ENCODE results near the gene ZNF423. TPM values are rescaled to one million over a fixed set of nuclear protein-coding genes. Genes with fewer than 3 reads are reported as not detected.

Gene ZNF423
- polyA plus RNA-seq, 1 donor, result 27.8 TPM

DNA sequence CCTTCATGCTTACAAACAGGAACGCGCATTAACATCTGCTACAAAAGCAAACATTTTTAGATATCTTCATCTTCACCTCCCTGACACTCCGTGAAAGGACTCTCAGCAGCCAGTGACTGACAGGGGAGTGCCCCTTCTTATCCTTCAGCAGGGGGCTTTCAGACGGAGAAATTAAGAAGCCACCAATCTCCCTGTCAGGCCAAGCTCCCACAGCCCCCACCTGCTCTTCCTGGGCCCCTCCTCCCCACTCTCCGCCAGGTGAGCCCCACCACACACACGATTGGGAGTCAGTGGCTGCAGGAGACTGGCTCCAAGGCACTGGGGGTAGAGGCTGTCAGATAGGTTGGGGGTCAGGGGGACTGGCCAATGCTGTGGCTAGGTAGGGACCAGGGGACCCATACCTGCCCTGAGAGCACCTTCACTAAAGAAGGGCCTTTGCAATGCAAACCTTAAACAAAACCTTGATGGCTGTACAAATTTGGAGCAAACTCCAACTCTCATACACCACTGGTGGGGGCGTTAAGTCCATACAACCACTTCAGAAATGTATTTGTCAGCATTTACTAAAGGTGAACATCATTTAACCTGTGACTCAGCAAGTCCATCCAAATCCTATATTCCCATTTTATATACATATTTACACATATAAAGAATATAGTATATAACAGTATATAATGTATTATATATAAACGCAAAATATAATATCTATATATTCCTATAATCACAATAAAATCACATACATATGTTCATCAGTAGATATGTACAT, 232.2 kb downstream of the ZNF423 start:
- no peak for DNase-seq

DNA sequence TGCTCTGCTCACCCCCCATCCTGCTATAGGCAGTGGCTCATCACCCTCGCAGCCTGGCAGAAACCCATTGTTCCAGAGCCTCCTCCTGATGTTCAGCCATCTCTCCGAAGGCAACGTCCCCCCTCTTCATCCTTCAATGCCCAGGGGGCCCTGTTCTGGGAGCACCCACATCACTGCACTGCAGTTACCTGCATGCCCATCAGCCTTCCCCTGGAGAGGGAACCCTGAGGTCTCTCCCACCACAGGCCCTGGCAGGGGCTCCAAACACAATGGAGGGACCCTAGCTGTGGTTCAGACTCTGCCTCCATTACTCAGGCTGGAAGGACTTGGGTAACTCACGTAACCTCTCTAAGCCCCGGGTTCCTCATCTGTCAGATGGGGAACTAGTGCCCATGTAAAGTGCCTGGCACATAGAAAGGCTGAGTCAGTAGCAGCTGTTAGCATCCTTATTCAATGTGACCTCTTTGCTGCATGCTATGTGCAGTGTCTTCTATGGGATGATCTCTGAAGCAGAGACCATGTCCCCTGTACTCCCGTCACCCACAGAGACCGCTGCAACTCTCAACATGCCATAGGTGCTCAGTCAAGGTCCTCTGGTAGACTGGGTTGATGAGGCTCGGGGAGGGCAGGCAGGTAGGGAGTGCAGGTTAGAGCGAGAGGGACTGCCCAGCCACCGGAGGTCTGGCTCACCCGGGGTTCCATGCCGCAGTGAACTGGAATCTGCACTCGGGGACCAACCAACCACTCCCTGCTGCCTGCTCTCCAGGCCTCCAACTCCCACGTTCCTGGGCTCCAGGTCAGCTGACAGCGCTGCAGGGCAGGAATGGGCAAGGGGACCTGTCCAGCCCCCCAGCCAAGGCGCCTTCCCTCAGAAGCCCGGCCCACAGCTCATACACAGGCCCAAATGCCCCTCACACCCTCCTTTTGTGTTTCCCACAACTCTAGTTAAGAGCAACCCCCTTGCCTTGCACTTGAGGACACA, 233.2 kb downstream of the ZNF423 start:
- DNase-seq, result no peak

- no peak for DNase-seq
Observed at GRCh38 chr16:49622084-49622390, 233.9 kb downstream of the ZNF423 start.

DNA sequence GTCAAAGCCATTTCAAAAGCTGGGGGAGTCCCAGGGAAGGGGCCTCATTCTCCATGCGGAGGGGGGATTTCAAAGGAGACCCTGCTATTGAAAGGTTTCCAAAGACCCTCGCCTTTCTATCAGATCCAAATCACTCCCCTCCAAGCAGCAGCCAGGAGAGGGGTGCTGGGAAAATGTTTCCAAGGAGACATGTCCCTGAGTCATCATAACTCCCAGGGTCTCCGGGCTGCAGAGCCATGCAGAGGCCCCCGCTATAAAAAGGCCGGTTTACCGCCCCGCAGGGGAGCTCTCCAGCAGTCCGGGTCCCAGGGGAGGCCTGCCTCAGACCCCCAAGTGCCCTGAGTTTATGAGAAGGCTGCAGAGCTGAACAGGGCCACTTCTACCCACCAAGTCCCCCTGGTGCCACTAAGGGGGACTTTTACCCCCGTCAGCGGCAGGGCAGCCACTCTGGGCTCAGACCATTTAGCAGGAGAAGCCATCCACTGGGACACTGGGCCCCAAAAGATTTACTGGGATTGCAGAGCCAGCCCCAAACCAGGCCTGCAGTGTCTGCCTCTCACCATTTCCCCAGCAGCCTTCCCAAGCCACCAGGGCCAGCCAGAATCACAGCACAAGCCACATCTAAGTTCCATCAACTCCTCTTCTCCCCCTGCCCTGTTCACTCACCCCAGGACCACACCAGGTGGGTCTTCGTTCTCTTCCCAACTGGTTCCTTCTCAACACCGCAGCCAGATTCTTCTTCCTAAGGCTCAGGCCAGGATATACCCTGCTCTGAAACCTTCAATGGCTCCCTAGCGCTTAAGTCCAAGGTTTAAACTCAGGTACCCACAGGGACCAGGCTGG, 234.4 kb downstream of the ZNF423 start:
- no peak for DNase-seq

DNA sequence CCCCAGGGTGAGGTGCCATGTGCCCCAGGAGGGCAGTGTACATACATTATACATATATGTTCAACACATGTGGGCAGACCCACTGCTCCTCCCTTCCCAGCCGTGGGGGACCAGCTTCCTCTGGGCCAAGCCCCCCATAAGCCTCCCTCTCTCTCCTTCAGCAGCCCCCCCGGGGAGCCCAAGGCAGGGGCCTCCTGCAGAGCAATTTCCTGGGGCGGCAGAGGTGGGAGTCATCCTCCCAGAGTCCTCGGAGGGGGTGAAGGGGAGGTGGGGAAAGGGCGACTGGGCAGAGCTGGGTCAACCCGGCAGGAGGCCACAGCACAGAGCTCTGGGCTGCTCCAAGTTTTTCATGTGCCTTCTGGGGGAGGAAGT, 235.1 kb downstream of the ZNF423 start:
- no peak for DNase-seq

DNA sequence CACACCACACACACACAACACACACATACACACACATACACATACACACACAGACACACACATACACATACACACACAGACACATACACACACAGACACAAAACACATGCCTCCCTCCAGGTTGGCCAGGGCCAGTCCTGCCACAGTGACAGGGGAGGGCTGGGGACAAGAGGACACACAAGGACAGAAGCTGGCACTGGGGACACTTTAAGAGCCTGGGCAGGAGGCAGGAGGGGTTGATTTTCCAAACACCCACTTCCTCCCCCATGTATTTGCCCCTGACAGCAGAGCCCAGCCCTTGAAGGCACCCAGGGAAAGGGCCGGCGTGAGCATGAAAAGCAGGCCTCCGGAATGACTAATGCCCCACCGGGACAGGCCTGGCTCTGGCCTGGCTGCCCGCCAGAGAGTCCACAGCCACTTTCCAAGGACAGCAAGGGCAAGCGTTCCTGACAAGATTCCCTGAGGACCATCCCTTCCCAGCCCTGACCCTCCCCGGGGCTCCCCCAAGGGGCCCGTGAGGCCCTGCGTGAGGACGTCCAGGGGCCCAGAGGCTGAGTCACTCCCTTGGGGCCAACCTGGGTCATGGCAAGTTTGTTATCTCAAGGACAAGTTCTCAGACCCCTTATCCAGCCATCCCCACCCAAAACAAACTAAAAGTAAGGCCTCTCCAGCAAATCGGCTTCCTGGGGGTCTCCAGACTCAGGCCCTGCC, 235.6 kb downstream of the ZNF423 start:
- no peak for DNase-seq

DNA sequence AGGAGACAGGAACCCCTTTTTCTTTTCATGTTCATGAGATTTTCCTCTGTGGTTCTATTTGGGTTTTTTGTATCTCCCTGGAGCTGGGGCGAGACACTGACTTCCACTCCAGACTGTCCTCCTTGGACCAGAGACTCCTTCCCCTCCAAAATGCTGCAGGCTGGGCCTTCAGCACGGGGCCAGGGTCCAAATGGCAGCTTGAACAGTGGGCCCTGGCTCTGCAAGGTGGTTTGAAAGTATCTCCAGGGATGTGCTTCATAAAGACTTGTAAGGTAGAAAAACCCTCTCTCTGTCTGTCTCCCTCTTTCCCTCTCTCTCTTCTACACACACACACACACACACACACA, 236.1 kb downstream of the ZNF423 start:
- DNase-seq, result no peak

- no peak for DNase-seq
Observed at GRCh38 chr16:49618955-49619354, 237.0 kb downstream of the ZNF423 start.

DNA sequence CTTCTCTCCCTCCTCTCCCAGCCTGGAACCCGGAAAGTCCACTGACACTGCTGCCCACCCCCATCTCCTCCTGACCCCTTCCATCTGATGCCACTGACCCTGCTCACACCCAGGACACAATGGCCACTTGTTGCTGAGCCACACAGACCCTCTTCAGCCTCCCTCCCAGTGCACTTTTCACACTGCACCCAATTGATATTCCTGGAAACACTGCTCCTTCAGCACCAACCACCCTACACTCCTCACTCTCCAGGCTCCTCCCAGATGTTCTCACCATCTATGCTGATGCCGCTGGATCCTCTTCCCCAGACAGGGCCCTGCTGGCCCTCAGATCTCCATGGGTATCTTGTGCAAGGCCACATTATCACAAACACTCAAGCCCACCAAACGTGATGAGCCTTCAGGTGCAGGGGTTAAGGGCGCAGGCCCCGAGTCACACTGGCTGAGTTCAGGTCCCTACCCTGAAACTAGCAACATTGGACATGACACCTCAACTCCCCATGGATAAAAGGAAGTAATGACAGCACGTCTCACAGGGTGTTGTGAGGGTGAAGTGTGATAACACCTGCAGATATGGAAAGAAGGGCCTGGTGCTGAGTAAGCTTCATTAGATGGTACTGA, 238.1 kb downstream of the ZNF423 start:
- DNase-seq, result no peak

GRCh38 chr16:49617016-49617629, 238.8 kb downstream of the ZNF423 start:
- DNase-seq, result no peak

DNA sequence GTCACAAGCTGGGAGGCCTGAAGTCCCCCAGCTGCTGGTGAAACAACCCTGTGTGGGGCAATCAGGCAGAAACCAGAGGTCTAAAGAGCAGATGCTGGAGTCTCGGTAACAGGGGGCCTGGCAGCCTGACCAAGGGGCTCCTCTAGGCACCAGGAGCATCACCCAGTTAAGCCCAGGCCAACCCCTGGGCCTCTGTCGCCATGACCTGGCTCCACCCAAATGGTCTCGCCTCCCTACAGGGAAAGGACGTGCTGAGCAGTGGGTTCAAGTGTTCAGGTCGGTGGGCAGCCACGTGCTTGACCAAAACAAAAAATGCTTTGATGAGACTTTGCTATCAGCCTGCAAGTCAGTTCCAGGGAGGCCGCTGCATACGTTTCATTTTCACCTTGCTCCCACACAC, 240.3 kb downstream of the ZNF423 start:
- DNase-seq, result no peak

GRCh38 chr16:49610983-49611382, 244.9 kb downstream of the ZNF423 start:
- DNase-seq, result no peak

DNA sequence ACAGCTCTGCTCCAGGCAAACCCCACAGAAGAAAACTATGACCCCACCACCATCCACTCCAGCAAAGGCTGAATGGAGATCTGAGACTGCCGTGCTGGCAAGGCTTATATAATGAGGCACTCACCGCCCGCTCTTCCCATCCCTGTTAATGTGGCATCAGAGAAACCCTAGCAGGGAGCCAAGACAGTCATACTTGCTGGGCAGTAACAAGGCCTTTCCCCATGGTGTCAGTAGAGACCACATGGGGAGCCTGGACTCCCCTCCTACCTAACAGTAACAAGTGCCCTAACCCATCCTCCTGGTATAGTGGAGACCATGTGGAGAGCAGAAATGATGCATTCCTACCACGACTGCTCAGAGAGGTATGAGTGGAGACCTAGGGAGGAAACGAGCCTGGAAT, 247.1 kb downstream of the ZNF423 start:
- no peak for DNase-seq

DNA sequence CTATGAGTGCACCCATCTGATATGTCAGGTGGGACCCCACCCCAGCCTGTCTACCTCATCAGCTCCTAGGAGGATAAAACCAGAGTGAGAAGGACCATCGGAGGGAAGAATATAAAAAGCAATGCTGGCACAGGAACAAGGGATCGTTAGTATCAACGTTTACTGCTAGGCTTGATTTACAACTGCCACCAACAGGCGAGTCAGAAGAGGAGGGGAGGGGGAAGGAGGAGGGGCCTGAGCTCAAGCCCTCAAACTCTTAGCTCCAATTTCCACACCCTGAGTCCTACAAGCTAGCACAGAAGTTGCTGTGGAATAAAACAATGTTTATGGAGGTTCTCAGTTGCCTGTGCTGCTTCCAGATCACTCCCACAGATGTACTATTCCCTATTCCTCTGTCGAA, 247.8 kb downstream of the ZNF423 start:
- peak; percentile 84 for DNase-seq

DNA sequence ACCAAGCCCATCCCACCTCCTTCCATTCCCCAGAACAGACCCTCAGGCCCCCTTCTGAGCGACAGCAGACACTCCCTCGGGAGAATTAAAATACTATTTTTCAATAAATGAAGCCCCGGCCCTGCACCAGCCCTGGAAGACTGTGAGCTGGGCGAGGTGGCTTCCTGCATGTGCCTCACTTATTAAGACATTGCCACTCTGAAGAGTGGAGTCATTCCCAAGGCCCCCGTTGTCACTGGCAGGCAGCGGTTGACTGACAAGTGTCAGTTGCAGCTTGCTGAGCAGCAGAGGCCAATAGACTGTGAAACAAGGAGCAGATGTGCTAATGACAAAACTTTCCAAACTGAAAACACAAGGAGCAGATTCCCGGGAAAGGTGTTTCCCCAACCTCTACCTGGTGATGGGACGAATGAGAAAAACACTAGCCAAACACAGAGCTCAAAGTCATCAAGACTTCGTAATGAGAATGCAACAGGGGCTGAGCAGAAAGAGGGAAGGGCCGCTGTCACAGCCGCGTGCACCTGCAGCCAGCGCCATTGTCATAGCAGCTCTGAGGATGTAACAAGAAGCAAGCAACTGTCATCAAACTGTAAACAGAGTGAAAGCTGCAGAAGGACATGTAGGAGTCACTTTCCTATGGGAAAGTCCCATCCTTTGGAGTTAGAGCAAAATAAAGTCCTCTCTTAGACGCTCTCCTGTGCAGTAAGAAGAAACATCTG, 250.2 kb downstream of the ZNF423 start:
- DNase-seq, result no peak

DNA sequence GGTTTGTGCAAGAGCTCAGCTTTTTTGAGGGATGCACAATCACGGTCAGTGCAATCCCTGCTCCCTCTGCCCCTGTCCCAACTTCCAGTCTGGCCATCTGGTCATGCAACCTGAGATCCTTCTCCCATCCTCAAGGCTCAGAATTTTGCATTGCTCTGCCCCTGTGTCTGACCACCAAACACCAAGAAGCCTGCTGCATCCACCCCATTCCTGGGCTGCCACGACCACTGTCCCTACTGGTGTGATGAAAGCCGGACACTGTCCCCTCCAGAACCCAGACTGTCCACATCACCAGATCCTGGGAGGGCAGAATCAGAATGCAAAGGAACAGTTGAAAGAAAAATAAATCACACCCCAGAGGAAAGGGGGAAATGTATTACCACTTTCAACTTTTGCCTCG, 251.3 kb downstream of the ZNF423 start:
- no peak for DNase-seq

DNA sequence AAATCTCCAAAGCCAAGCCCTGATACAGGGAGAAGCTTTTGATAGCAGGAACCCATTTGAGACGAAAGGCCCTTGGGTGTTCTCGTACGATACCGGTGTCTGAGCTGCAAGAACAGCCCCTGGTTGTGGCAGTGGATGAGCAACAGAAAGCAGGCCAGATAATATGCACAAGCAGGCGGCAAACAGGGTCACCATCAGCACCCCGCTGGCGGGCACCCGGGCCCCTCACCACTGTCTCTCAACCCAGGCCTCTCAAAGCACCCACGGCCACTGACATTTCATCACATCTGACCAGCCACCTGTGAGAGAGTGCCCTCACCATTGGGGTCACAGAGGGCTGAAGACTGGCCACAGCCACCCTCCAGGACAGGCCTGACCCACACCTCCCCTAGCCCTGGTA, 252.0 kb downstream of the ZNF423 start:
- DNase-seq, result no peak

GRCh38 chr16:49602976-49603310, 253.0 kb downstream of the ZNF423 start:
- DNase-seq, result no peak

DNA sequence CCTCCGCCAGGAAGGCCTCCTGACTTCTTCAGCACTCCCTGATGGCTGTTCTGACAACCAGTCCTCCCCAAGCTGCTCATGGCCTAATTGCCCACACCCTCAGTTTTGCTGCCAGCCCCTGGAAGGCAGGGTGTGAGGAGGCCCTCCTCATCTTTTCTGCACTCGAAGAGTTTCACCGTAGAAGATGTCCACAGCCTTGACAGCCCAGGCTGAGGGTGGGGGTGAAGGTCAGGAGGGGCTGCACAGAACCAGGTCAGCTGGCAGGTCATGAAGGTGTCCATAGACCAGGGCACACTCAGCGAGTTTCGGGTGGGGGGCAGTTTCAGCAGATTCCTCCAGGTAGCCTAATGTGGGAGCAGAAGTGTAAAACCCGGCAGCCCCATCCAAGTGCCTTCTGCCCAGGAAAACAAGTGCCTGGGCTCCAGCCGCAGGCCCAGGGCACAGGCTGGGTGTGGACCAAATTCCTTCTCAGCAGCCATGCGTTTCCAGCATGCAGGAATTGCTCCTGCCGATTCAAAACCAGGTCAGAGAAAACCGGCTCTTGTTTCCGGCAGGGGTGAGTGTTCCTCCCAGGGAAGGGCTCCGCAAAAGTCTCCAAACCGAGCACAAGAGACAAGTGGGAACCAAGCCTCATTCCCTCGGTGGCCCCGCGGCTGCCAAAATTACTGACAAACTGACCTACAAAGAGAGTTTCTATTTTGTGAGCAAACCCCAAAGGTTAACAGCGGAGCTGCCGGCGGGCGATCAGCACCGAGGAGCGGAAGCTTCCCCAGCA, 253.5 kb downstream of the ZNF423 start:
- DNase-seq, result peak; percentile 74

DNA sequence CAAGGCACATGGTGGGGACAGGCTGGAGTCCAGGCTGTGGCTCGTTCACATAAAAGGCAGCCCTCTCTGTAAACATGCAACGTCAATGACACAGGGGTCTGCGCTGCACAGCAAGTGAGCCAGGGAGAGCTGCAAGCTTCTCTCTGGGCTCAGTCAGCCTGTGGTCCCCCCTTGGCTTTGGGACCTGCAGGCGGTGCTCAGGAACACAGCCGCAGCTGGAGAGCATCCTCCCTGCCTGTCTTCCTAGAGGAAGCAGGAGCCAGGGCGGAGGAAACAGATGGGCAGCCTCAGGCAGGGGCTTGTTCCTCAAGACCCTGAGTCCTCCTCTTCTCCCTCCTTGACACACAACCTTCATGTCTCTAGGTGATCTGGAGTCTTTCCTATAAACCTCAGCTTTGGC, 254.3 kb downstream of the ZNF423 start:
- no peak for DNase-seq
